Thoracic aorta (tissue), 2 donors: ENCODE measurements around the gene ERAP2. TPM values are rescaled to one million over a fixed set of nuclear protein-coding genes. Genes with fewer than 3 reads are reported as not detected.

ENCODE experiments used
- ATAC-seq: fragments of 150-250 bp; one replicate; pipeline ENCODE4 v1.8.0; 2017; ENCODE audit warnings: low read depth; ENCODE audit not compliant: insufficient number of reproducible peaks, low FRiP score
- DNase-seq: peaks from one replicate; pipeline ENCODE4 v3.0.0-alpha.2; 2020; ENCODE audit warnings: low spot score
- H3K27ac ChIP-seq, 2 donors: fragments of 200-600 bp; sonication (generic); 1 replicate in 1 of 2; 2 replicates in 1 of 2; pipeline ENCODE4 v1.5.1; 2016; ENCODE audit warnings: mild to moderate bottlenecking in 2 of 2, moderate library complexity in 2 of 2
- H3K27me3 ChIP-seq: fragments of 200-600 bp; sonication (generic); replicated peaks from 2 replicates; pipeline ENCODE4 v1.6.0; 2016; ENCODE audit warnings: mild to moderate bottlenecking; ENCODE audit not compliant: insufficient read depth
- H3K36me3 ChIP-seq: fragments of 200-600 bp; sonication (generic); one replicate; pipeline ENCODE4 v1.5.1; 2016
- H3K4me1 ChIP-seq, 2 donors: fragments of 200-600 bp; sonication (generic); 1 replicate in 1 of 2; 2 replicates in 1 of 2; pipeline versions ENCODE4 v1.5.1 to v1.6.0; 2016; ENCODE audit warnings: low read depth in 2 of 2, mild to moderate bottlenecking in 1 of 2; ENCODE audit not compliant: control insufficient read depth in 1 of 2
- H3K4me3 ChIP-seq: fragments of 200-600 bp; sonication (generic); 2 replicates; pipeline ENCODE4 v1.5.1; 2016; ENCODE audit warnings: mild to moderate bottlenecking
- H3K9me3 ChIP-seq: fragments of 200-600 bp; sonication (generic); 2 replicates; pipeline ENCODE4 v1.5.1; 2016
- CTCF ChIP-seq: fragments of 200-600 bp; sonication (generic); IDR thresholded peaks from one replicate; pipeline ENCODE4 v1.5.1; 2019; ENCODE audit warnings: antibody characterized with exemption
- total RNA-seq, 2 donors: library from RNA; depleted of rRNA; stranded (reverse); fragments of >200 nt; gene quantifications; one replicate each; pipeline versions ENCODE4 v1.1.0 to v1.2.3, GENCODE V29; 2016

ERAP2 gene
- total RNA-seq, 2 donors from 2014 or later, result 15.8 to 18.3 TPM

GRCh38 chr5:96870094-96871026 is 5.9 kb upstream of the ERAP2 start:
- Histone ChIP-seq H3K4me1 (no peaks in the 10 kb centered on the region), H3K27me3 (no peaks in the 10 kb centered on the region), H3K36me3 (no peaks in the 10 kb centered on the region), H3K4me3 (no peak overlapping the region), H3K9me3 (no peaks in the 10 kb centered on the region), H3K27ac (no peak overlapping the region)
- DNase-seq (no peak), ATAC-seq (no peak)
- no peak for TF ChIP-seq CTCF

DNA sequence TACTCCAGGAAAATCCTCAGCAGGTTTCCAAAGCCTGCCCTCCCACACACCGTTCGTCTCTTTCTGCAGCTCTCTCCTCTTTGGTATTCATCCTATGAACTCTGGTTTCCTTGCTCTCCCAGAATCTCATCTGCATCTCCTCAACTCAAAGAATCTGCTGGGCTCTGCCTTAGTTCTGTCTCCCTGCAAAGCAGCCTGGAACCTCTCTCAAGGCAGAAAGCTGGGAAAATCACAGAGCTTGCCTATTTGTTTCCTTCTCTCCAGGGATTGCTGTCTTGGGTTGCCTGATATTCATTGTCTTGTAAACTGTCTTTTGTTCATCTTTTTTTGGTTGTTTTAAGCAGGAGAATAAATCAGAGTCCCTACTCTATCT is 5.3 kb upstream of the ERAP2 start:
- H3K9me3 ChIP-seq, result no peaks in the 10 kb centered on the region
- H3K4me3 ChIP-seq, result no peak overlapping the region
- no peak for ATAC-seq
- no peak for DNase-seq
- TF ChIP-seq CTCF, result no peak
- no peaks in the 10 kb centered on the region for H3K36me3 ChIP-seq
- no peaks in the 10 kb centered on the region for H3K4me1 ChIP-seq
- no peaks in the 10 kb centered on the region for H3K27me3 ChIP-seq
- H3K27ac ChIP-seq, result no peak overlapping the region

- no peak for DNase-seq
- no peaks in the 10 kb centered on the region for H3K27me3 ChIP-seq
- H3K4me1 ChIP-seq, result no peaks in the 10 kb centered on the region
- H3K36me3 ChIP-seq, result no peaks in the 10 kb centered on the region
- H3K27ac ChIP-seq, result no peak overlapping the region
- no peak for TF ChIP-seq CTCF
- no peaks in the 10 kb centered on the region for H3K9me3 ChIP-seq
- H3K4me3 ChIP-seq, result no peak overlapping the region
- ATAC-seq, result no peak
These were observed 4.6 kb upstream of the ERAP2 start for GRCh38 chr5:96871686-96872085.

- H3K4me1 ChIP-seq, result peaks cover 3 to 7% of the 10 kb centered on the region in 2 donors
- H3K27ac ChIP-seq, result no peak overlapping the region
- no peak for DNase-seq
- no peak for ATAC-seq
- TF ChIP-seq CTCF, result no peak
- no peaks in the 10 kb centered on the region for H3K27me3 ChIP-seq
- H3K36me3 ChIP-seq, result no peaks in the 10 kb centered on the region
- H3K9me3 ChIP-seq, result no peaks in the 10 kb centered on the region
- no peak overlapping the region for H3K4me3 ChIP-seq
These were observed 2.9 kb upstream of the ERAP2 start for GRCh38 chr5:96873449-96873848.

GRCh38 chr5:96874631-96875030 is 1.7 kb upstream of the ERAP2 start:
- DNase-seq (no peak), ATAC-seq (no peak)
- Histone ChIP-seq H3K9me3 (no peaks in the 10 kb centered on the region), H3K36me3 (no peaks in the 10 kb centered on the region), H3K27me3 (no peaks in the 10 kb centered on the region), H3K4me1 (peaks cover 3 to 7% of the 10 kb centered on the region in 2 donors), H3K4me3 (no peak overlapping the region), H3K27ac (no peak overlapping the region)
- TF ChIP-seq CTCF, result no peak
